GM12878 (cell line): Measurements from ENCODE around the gene PHF10. TPM values are rescaled to one million over a fixed set of nuclear protein-coding genes. Genes with fewer than 3 reads are reported as not detected.

Experiments used
- ATAC-seq: fragments of 200-7000 bp; cut with Tn5 transposase; 3 replicates; pipeline ENCODE4 v1.9.1; 2020; ENCODE audit warnings: mild to moderate bottlenecking, moderate library complexity
- BruUV-seq: library from RNA; stranded (reverse); fragments of 400-500 nt; replicated peaks from 2 replicates; lab custom pipeline; 2021; lab: Mats Ljungman, UMichigan
- CTCF ChIA-PET: fragments of 300-600 bp; sonication (Branson Sonifier 250); formaldehyde crosslinking; extraction: SDS; loops from one replicate; lab custom pipeline; 2021; ENCODE audit warnings: inconsistent platforms; lab: Yijun Ruan, JAX
- POLR2A ChIA-PET: fragments of 350-600 bp; formaldehyde crosslinking; extraction: SDS; loops from one replicate; lab custom pipeline; 2021; ENCODE audit warnings: inconsistent platforms; lab: Charles Lee
- RAD21 ChIA-PET: fragments of 300-600 bp; sonication (Branson Sonifier 250); formaldehyde crosslinking; loops from one replicate; lab custom pipeline; 2023; ENCODE audit warnings: antibody characterized with exemption; ENCODE audit not compliant: unreplicated experiment; lab: Charles Lee
- SMC1A ChIA-PET: fragments of 300-600 bp; sonication (Branson Sonifier 250); formaldehyde crosslinking; loops from one replicate; lab custom pipeline; 2023; ENCODE audit not compliant: unreplicated experiment, uncharacterized antibody; lab: Charles Lee
- DNase-seq: peaks from one replicate; pipeline ENCODE4 v3.0.0-alpha.2; 2011; ENCODE audit warnings: low read depth, low spot score
- FAIRE-seq: peaks from 3 replicates; lab custom pipeline; 2011; peaks lifted over from hg19 to GRCh38; lab: Jason Lieb, UNC
- H2AFZ ChIP-seq: 2 replicates; pipeline ENCODE4 v1.6.0; 2011; ENCODE audit warnings: low read depth, low read length, control low read depth; ENCODE audit not compliant: control insufficient read depth
- H3K27ac ChIP-seq: 2 replicates; pipeline ENCODE4 v1.5.1; 2011; ENCODE audit warnings: control low read depth; ENCODE audit not compliant: control insufficient read depth, insufficient read depth
- H3K27me3 ChIP-seq, 2 experiments: replicated peaks in 1 of 2; 2 replicates each; pipeline versions ENCODE4 v1.6.0 to v1.6.1; 2011; ENCODE audit warnings: low read length in 1 of 2; ENCODE audit not compliant: control insufficient read depth in 2 of 2, insufficient read depth in 2 of 2
- H3K36me3 ChIP-seq, 2 experiments: 2 replicates each; pipeline ENCODE4 v1.5.1; 2011; ENCODE audit warnings: low read length in 1 of 2; ENCODE audit not compliant: control insufficient read depth in 2 of 2, insufficient read depth in 2 of 2
- H3K4me1 ChIP-seq: 2 replicates; pipeline ENCODE4 v1.6.1; 2011; ENCODE audit warnings: mild to moderate bottlenecking, low read length, moderate library complexity, mixed read lengths; ENCODE audit not compliant: control insufficient read depth, insufficient read depth
- H3K4me2 ChIP-seq: 2 replicates; pipeline ENCODE4 v1.6.0; 2011; ENCODE audit warnings: control low read depth; ENCODE audit not compliant: control insufficient read depth, insufficient read depth
- H3K4me3 ChIP-seq: fragments of 200-600 bp; sonication (generic); 2 replicates; pipeline ENCODE4 v1.5.1; 2016
- H3K79me2 ChIP-seq: 2 replicates; pipeline ENCODE4 v1.6.0; 2011; ENCODE audit warnings: low read length; ENCODE audit not compliant: control insufficient read depth, insufficient read depth
- H3K9ac ChIP-seq: 2 replicates; pipeline ENCODE4 v1.8.0; 2011; ENCODE audit warnings: low read length, control low read depth, mixed read lengths; ENCODE audit not compliant: control insufficient read depth, insufficient read depth
- H3K9me3 ChIP-seq: replicated peaks from 3 replicates; pipeline ENCODE4 v1.5.1; 2011; ENCODE audit warnings: mild to moderate bottlenecking, low read length; ENCODE audit not compliant: control insufficient read depth, insufficient read depth
- H4K20me1 ChIP-seq: 2 replicates; pipeline ENCODE4 v1.6.0; 2011; ENCODE audit not compliant: control insufficient read depth, insufficient read depth
- EP300 ChIP-seq, 2 experiments: fragments of 150-350 bp in 1 of 2; IDR thresholded peaks; 2 replicates each; pipeline ENCODE4 v1.6.1; 2011 to 2012; ENCODE audit warnings: low read depth in 2 of 2, low read length in 2 of 2, borderline replicate concordance in 1 of 2, improper control_type of control experiment in 1 of 2, inconsistent platforms in 1 of 2; ENCODE audit not compliant: control insufficient read depth in 1 of 2
- SMARCA5 ChIP-seq: fragments of 450-650 bp; IDR thresholded peaks from 2 replicates; pipeline ENCODE4 v1.6.1; 2017; ENCODE audit warnings: mild to moderate bottlenecking
- SP1 ChIP-seq: IDR thresholded peaks from one replicate; pipeline ENCODE4 v1.6.1; 2011; ENCODE audit warnings: low read depth, low read length
- SRF ChIP-seq, 2 experiments: IDR thresholded peaks; 2 replicates each; pipeline ENCODE4 v1.6.1; 2011; ENCODE audit warnings: low read depth in 2 of 2, low read length in 2 of 2, mild to moderate bottlenecking in 1 of 2, moderate library complexity in 1 of 2
- in situ Hi-C: fragments of 300-500 bp; cut with MboI; formaldehyde crosslinking; loops from 9 replicates; pipeline ENCODE4 v1.14.3; 2018; ENCODE audit warnings: mixed read lengths
- intact Hi-C: fragments of 100-400 bp; cut with micrococcal nuclease; formaldehyde crosslinking; loops from one replicate; pipeline ENCODE4 v1.14.2; 2022; ENCODE audit not compliant: unreplicated experiment
- polyA plus RNA-seq, 11 experiments: library from polyadenylated mRNA; depleted of rRNA in 4 of 11; unstranded in 6 of 11; stranded (reverse) in 5 of 11; fragments of >200 nt; fragmentation: Nextera tagmentation in 4 of 11; fragmentation: Illumina TruSeq in 1 of 11; extraction: Ambion mirVana in 4 of 11; extraction: Trizol in 1 of 11; gene quantifications; 1 replicate in 1 of 11; 2 replicates in 10 of 11; pipeline versions ENCODE4 v1.2.1 to v1.2.3, GENCODE V29; 2011 to 2016; ENCODE audit warnings: inconsistent platforms in 2 of 11, missing spikeins in 2 of 11, low read depth in 1 of 11
- total RNA-seq, 4 experiments: library from RNA; depleted of rRNA in 3 of 4; stranded (reverse); fragments of >200 nt in 3 of 4; fragmentation: Illumina TruSeq in 1 of 4; extraction: Trizol in 1 of 4; gene quantifications; 2 replicates each; pipeline versions ENCODE4 v1.2.1 to v1.2.3, GENCODE V29; 2013 to 2021
- TF ChIP-seq, protein P1 (sequence below): fragments of 450-650 bp; IDR thresholded peaks from 2 replicates; pipeline ENCODE4 v1.6.1; 2017; ENCODE audit warnings: low read depth, mild to moderate bottlenecking, moderate library complexity
- TF ChIP-seq, protein P2 (sequence below): fragments of 450-650 bp; conservative IDR thresholded peaks from 2 replicates; pipeline ENCODE4 v1.6.1; 2017; ENCODE audit warnings: mild to moderate bottlenecking, moderate library complexity
- TF ChIP-seq, protein P3 (sequence below): IDR thresholded peaks from 2 replicates; pipeline ENCODE4 v1.6.1; 2011; ENCODE audit warnings: mild to moderate bottlenecking, low read depth, low read length, moderate library complexity; ENCODE audit not compliant: insufficient replicate concordance
- TF ChIP-seq, protein P4 (sequence below): fragments of 450-650 bp; IDR thresholded peaks from 2 replicates; pipeline ENCODE4 v1.6.1; 2017; ENCODE audit warnings: mild to moderate bottlenecking, low read depth, inconsistent platforms; ENCODE audit not compliant: poor library complexity, severe bottlenecking
- TF ChIP-seq, protein P5 (sequence below): fragments of 450-650 bp; IDR thresholded peaks from 2 replicates; pipeline ENCODE4 v1.6.1; 2017; ENCODE audit warnings: mild to moderate bottlenecking, moderate library complexity

The PHF10 gene
- total and polyA plus RNA-seq, 10 of the 15 experiments (the other 5 are each of a cell fraction or from before 2014, with no cell fraction given) = 3.8 to 35.6 (median 15.8) TPM

DNA sequence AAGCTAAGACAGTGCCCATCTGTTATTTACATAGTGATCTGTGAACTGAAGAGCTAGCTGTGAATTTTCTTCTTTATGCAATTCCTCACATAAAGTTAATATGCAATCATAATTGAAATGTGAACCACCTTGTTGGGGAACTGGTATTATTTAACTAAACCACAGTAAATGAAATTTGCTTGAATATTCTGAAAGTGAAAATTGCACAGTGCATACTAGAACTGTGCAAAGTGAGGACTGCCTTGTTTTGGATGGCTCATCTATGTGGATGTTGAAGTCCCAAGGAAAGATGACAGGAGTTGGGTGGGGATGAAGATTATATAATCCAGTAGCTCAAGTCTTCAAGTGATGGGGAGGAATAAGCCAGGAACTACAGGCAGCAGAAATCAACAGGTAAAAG lies 5.7 kb upstream of the PHF10 start:
- Histone ChIP-seq H3K4me1 (no peaks in the 10 kb centered on the region), H3K9ac (no peak overlapping the region), H3K4me2 (no peak overlapping the region), H3K9me3 (no peaks in the 10 kb centered on the region), H3K27me3 (no peaks in the 10 kb centered on the region), H3K36me3 (no peaks in the 10 kb centered on the region), H2AFZ (no peak overlapping the region), H3K79me2 (no peaks in the 10 kb centered on the region), H3K27ac (no peak overlapping the region), H4K20me1 (no peaks in the 10 kb centered on the region), H3K4me3 (no peak overlapping the region)
- ChIA-PET CTCF (no interaction called here), SMC1A (no interaction called here), RAD21 (no interaction called here), POLR2A (no interaction called here)
- in situ Hi-C loops = no loop called here
- TF ChIP-seq EP300 (IDR thresholded peaks at IDR 0.05; ENCODE audit: borderline replicate concordance in 1 of 2, control insufficient read depth in 1 of 2, low read depth in 2 of 2, low read length in 2 of 2) (no peak), SP1 (no peak), SMARCA5 (no peak), SRF (IDR thresholded peaks at IDR 0.05; ENCODE audit: low read depth in 2 of 2, low read length in 2 of 2) (no peak)
- TF ChIP-seq, protein P1, sequence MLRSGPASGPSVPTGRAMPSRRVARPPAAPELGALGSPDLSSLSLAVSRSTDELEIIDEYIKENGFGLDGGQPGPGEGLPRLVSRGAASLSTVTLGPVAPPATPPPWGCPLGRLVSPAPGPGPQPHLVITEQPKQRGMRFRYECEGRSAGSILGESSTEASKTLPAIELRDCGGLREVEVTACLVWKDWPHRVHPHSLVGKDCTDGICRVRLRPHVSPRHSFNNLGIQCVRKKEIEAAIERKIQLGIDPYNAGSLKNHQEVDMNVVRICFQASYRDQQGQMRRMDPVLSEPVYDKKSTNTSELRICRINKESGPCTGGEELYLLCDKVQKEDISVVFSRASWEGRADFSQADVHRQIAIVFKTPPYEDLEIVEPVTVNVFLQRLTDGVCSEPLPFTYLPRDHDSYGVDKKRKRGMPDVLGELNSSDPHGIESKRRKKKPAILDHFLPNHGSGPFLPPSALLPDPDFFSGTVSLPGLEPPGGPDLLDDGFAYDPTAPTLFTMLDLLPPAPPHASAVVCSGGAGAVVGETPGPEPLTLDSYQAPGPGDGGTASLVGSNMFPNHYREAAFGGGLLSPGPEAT = no peak
- TF ChIP-seq, protein P2, sequence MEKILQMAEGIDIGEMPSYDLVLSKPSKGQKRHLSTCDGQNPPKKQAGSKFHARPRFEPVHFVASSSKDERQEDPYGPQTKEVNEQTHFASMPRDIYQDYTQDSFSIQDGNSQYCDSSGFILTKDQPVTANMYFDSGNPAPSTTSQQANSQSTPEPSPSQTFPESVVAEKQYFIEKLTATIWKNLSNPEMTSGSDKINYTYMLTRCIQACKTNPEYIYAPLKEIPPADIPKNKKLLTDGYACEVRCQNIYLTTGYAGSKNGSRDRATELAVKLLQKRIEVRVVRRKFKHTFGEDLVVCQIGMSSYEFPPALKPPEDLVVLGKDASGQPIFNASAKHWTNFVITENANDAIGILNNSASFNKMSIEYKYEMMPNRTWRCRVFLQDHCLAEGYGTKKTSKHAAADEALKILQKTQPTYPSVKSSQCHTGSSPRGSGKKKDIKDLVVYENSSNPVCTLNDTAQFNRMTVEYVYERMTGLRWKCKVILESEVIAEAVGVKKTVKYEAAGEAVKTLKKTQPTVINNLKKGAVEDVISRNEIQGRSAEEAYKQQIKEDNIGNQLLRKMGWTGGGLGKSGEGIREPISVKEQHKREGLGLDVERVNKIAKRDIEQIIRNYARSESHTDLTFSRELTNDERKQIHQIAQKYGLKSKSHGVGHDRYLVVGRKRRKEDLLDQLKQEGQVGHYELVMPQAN = no peak
- TF ChIP-seq, protein P3, sequence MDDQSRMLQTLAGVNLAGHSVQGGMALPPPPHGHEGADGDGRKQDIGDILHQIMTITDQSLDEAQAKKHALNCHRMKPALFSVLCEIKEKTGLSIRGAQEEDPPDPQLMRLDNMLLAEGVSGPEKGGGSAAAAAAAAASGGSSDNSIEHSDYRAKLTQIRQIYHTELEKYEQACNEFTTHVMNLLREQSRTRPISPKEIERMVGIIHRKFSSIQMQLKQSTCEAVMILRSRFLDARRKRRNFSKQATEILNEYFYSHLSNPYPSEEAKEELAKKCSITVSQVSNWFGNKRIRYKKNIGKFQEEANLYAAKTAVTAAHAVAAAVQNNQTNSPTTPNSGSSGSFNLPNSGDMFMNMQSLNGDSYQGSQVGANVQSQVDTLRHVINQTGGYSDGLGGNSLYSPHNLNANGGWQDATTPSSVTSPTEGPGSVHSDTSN = no peak
- TF ChIP-seq, protein P4, sequence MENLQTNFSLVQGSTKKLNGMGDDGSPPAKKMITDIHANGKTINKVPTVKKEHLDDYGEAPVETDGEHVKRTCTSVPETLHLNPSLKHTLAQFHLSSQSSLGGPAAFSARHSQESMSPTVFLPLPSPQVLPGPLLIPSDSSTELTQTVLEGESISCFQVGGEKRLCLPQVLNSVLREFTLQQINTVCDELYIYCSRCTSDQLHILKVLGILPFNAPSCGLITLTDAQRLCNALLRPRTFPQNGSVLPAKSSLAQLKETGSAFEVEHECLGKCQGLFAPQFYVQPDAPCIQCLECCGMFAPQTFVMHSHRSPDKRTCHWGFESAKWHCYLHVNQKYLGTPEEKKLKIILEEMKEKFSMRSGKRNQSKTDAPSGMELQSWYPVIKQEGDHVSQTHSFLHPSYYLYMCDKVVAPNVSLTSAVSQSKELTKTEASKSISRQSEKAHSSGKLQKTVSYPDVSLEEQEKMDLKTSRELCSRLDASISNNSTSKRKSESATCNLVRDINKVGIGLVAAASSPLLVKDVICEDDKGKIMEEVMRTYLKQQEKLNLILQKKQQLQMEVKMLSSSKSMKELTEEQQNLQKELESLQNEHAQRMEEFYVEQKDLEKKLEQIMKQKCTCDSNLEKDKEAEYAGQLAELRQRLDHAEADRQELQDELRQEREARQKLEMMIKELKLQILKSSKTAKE = no peak
- TF ChIP-seq, protein P5, sequence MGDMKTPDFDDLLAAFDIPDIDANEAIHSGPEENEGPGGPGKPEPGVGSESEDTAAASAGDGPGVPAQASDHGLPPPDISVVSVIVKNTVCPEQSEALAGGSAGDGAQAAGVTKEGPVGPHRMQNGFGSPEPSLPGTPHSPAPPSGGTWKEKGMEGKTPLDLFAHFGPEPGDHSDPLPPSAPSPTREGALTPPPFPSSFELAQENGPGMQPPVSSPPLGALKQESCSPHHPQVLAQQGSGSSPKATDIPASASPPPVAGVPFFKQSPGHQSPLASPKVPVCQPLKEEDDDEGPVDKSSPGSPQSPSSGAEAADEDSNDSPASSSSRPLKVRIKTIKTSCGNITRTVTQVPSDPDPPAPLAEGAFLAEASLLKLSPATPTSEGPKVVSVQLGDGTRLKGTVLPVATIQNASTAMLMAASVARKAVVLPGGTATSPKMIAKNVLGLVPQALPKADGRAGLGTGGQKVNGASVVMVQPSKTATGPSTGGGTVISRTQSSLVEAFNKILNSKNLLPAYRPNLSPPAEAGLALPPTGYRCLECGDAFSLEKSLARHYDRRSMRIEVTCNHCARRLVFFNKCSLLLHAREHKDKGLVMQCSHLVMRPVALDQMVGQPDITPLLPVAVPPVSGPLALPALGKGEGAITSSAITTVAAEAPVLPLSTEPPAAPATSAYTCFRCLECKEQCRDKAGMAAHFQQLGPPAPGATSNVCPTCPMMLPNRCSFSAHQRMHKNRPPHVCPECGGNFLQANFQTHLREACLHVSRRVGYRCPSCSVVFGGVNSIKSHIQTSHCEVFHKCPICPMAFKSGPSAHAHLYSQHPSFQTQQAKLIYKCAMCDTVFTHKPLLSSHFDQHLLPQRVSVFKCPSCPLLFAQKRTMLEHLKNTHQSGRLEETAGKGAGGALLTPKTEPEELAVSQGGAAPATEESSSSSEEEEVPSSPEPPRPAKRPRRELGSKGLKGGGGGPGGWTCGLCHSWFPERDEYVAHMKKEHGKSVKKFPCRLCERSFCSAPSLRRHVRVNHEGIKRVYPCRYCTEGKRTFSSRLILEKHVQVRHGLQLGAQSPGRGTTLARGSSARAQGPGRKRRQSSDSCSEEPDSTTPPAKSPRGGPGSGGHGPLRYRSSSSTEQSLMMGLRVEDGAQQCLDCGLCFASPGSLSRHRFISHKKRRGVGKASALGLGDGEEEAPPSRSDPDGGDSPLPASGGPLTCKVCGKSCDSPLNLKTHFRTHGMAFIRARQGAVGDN = no peak
- intact Hi-C loops = loop anchor here (10.0 kb wide), 1 partner anchor 575 kb away; the partner anchor contains the start of gene FAM120B
- FAIRE-seq (no peak), DNase-seq (no peak), ATAC-seq (no peak)
- BruUV-seq = no TSS peak
